Progenitor cell of endocrine pancreas (in vitro differentiated cells): ENCODE data around the gene FAM32A. TPM values are rescaled to one million over a fixed set of nuclear protein-coding genes. Genes with fewer than 3 reads are reported as not detected.

Experiments used
- DNase-seq: peaks from one replicate; pipeline ENCODE4 v3.0.0; 2021; ENCODE audit warnings: low spot score; ENCODE audit not compliant: unreplicated experiment
- H3K27ac Mint-ChIP-seq: 2 replicates; pipeline ENCODE4 v1.8.0; 2021; ENCODE audit warnings: mild to moderate bottlenecking, moderate library complexity, mixed read lengths
- H3K27me3 Mint-ChIP-seq: 2 replicates; pipeline ENCODE4 v1.8.0; 2021; ENCODE audit warnings: mixed read lengths
- H3K36me3 Mint-ChIP-seq: 2 replicates; pipeline ENCODE4 v1.8.0; 2022; ENCODE audit warnings: mixed read lengths; ENCODE audit not compliant: insufficient read depth
- H3K4me1 Mint-ChIP-seq: 2 replicates; pipeline ENCODE4 v1.8.0; 2021; ENCODE audit warnings: low read depth, mixed read lengths
- H3K4me3 Mint-ChIP-seq: 2 replicates; pipeline ENCODE4 v1.8.0; 2021; ENCODE audit warnings: low read depth, mild to moderate bottlenecking, moderate library complexity, mixed read lengths
- H3K9me3 Mint-ChIP-seq: 2 replicates; pipeline ENCODE4 v1.8.0; 2021; ENCODE audit warnings: low read depth, mixed read lengths
- CTCF ChIP-seq: fragments of 200-600 bp; sonication (generic); IDR thresholded peaks from one replicate; pipeline ENCODE4 v1.5.0; 2021; ENCODE audit warnings: antibody characterized with exemption, mild to moderate bottlenecking; ENCODE audit not compliant: unreplicated experiment
- total RNA-seq: library from RNA; stranded (reverse); gene quantifications from 2 replicates; pipeline ENCODE4 v1.2.1, GENCODE V29; 2021

FAM32A gene
- total RNA-seq, 1 donor from 2014 or later, result 91.6 TPM

GRCh38 chr19:16232127-16232526 is 46.9 kb downstream of the FAM32A start:
- no peaks in the 10 kb centered on the region for H3K4me1 Mint-ChIP-seq
- H3K9me3 Mint-ChIP-seq, result no peaks in the 10 kb centered on the region
- no peak for TF ChIP-seq CTCF
- no peaks in the 10 kb centered on the region for H3K27me3 Mint-ChIP-seq
- no peak for DNase-seq
- no peak overlapping the region for H3K4me3 Mint-ChIP-seq
- peaks cover 22% of the 10 kb centered on the region for H3K36me3 Mint-ChIP-seq
- no peak overlapping the region for H3K27ac Mint-ChIP-seq

GRCh38 chr19:16232568-16232967 is 47.4 kb downstream of the FAM32A start:
- H3K4me3 Mint-ChIP-seq, result no peak overlapping the region
- no peaks in the 10 kb centered on the region for H3K9me3 Mint-ChIP-seq
- DNase-seq, result no peak
- no peaks in the 10 kb centered on the region for H3K4me1 Mint-ChIP-seq
- H3K27ac Mint-ChIP-seq, result no peak overlapping the region
- H3K27me3 Mint-ChIP-seq, result no peaks in the 10 kb centered on the region
- peaks cover 22% of the 10 kb centered on the region for H3K36me3 Mint-ChIP-seq
- TF ChIP-seq CTCF, result no peak

- no peak for DNase-seq
- no peak overlapping the region for H3K4me3 Mint-ChIP-seq
- no peaks in the 10 kb centered on the region for H3K27me3 Mint-ChIP-seq
- H3K9me3 Mint-ChIP-seq, result no peaks in the 10 kb centered on the region
- no peak overlapping the region for H3K27ac Mint-ChIP-seq
- no peaks in the 10 kb centered on the region for H3K4me1 Mint-ChIP-seq
- no peak for TF ChIP-seq CTCF
- H3K36me3 Mint-ChIP-seq, result peaks cover 22% of the 10 kb centered on the region
Measured at GRCh38 chr19:16233081-16233776, 48.0 kb downstream of the FAM32A start.

GRCh38 chr19:16233836-16234551 is 48.8 kb downstream of the FAM32A start:
- Mint-ChIP-seq H3K27me3 (no peaks in the 10 kb centered on the region), H3K4me1 (no peaks in the 10 kb centered on the region), H3K36me3 (peaks cover 22% of the 10 kb centered on the region), H3K27ac (no peak overlapping the region), H3K9me3 (no peaks in the 10 kb centered on the region), H3K4me3 (no peak overlapping the region)
- TF ChIP-seq CTCF, result no peak
- DNase-seq, result no peak

GRCh38 chr19:16234552-16235445 is 49.6 kb downstream of the FAM32A start:
- no peak for TF ChIP-seq CTCF
- Mint-ChIP-seq H3K4me1 (no peaks in the 10 kb centered on the region), H3K4me3 (no peak overlapping the region), H3K27me3 (no peaks in the 10 kb centered on the region), H3K27ac (no peak overlapping the region), H3K36me3 (peaks cover 19% of the 10 kb centered on the region), H3K9me3 (no peaks in the 10 kb centered on the region)
- no peak for DNase-seq
